RWPE2 (cell line): ENCODE data around the gene MGAT4B.
A peak's percentile ranks its signal among the peaks of the same experiment; 100 is the strongest.

ENCODE experiments used
- ATAC-seq: fragments of 200-7000 bp; cut with Tn5 transposase; 3 replicates; pipeline ENCODE4 v1.9.1; 2021; ENCODE audit warnings: low read depth
- DNase-seq: peaks from one replicate; pipeline ENCODE4 v3.0.0-alpha.2; 2020; ENCODE audit warnings: low spot score
- H3K27ac ChIP-seq: fragments of 450-650 bp; 2 replicates; pipeline ENCODE4 v1.5.1; 2017; ENCODE audit warnings: mild to moderate bottlenecking; ENCODE audit not compliant: poor library complexity, severe bottlenecking
- H3K27me3 ChIP-seq: fragments of 250-450 bp; sonication (Bioruptor Pico); 2 replicates; pipeline ENCODE4 v1.5.1; 2021; ENCODE audit warnings: mild to moderate bottlenecking, moderate library complexity; ENCODE audit not compliant: insufficient read depth, poor library complexity, severe bottlenecking
- H3K36me3 ChIP-seq: fragments of 250-450 bp; sonication (Bioruptor Pico); 2 replicates; pipeline ENCODE4 v1.5.1; 2020; ENCODE audit warnings: low read depth, mild to moderate bottlenecking, moderate library complexity
- H3K4me1 ChIP-seq: fragments of 250-450 bp; sonication (Bioruptor Pico); 2 replicates; pipeline ENCODE4 v1.5.1; 2021; ENCODE audit warnings: mild to moderate bottlenecking, moderate library complexity; ENCODE audit not compliant: insufficient read depth, poor library complexity, severe bottlenecking
- H3K4me3 ChIP-seq: fragments of 250-450 bp; sonication (Bioruptor Pico); 2 replicates; pipeline ENCODE4 v1.5.1; 2021; ENCODE audit warnings: mild to moderate bottlenecking, moderate library complexity; ENCODE audit not compliant: severe bottlenecking
- H3K9me3 ChIP-seq: fragments of 250-450 bp; sonication (Bioruptor Pico); 2 replicates; pipeline ENCODE4 v1.5.1; 2021; ENCODE audit warnings: mild to moderate bottlenecking, moderate library complexity; ENCODE audit not compliant: severe bottlenecking
- CTCF ChIP-seq: fragments of 450-650 bp; IDR thresholded peaks from one replicate; pipeline ENCODE4 v1.5.1; 2017; ENCODE audit warnings: mild to moderate bottlenecking, moderate library complexity; ENCODE audit not compliant: poor library complexity, severe bottlenecking

MGAT4B gene

GRCh38 chr5:179769271-179769670 is 37.4 kb downstream of the MGAT4B start:
- Histone ChIP-seq H3K27ac (no peak overlapping the region), H3K36me3 (peaks cover 87% of the 10 kb centered on the region), H3K9me3 (no peaks in the 10 kb centered on the region), H3K4me1 (peaks cover 16% of the 10 kb centered on the region), H3K27me3 (no peaks in the 10 kb centered on the region), H3K4me3 (no peak overlapping the region)
- DNase-seq (no peak), ATAC-seq (no peak)
- no peak for TF ChIP-seq CTCF

GRCh38 chr5:179768326-179769085 is 38.2 kb downstream of the MGAT4B start:
- Histone ChIP-seq H3K4me1 (peaks cover 24% of the 10 kb centered on the region), H3K9me3 (no peaks in the 10 kb centered on the region), H3K27ac (no peak overlapping the region), H3K36me3 (peaks cover 82% of the 10 kb centered on the region), H3K27me3 (no peaks in the 10 kb centered on the region), H3K4me3 (no peak overlapping the region)
- no peak for DNase-seq
- ATAC-seq: no peak
- TF ChIP-seq CTCF: no peak

GRCh38 chr5:179767496-179768100 is 39.1 kb downstream of the MGAT4B start:
- no peak overlapping the region for H3K4me3 ChIP-seq
- peaks cover 73% of the 10 kb centered on the region for H3K36me3 ChIP-seq
- H3K27me3 ChIP-seq: no peaks in the 10 kb centered on the region
- no peaks in the 10 kb centered on the region for H3K9me3 ChIP-seq
- DNase-seq: no peak
- ATAC-seq: no peak
- no peak for TF ChIP-seq CTCF
- H3K27ac ChIP-seq: no peak overlapping the region
- H3K4me1 ChIP-seq: peaks cover 33% of the 10 kb centered on the region

GRCh38 chr5:179766726-179767455 is 39.8 kb downstream of the MGAT4B start:
- Histone ChIP-seq H3K27me3 (no peaks in the 10 kb centered on the region), H3K36me3 (peaks cover 66% of the 10 kb centered on the region), H3K4me1 (peaks cover 40% of the 10 kb centered on the region), H3K27ac (peak overlapping the region; percentile 58), H3K9me3 (no peaks in the 10 kb centered on the region), H3K4me3 (no peak overlapping the region)
- no peak for ATAC-seq
- no peak for TF ChIP-seq CTCF
- DNase-seq: no peak
